PC-9 (cell line): ENCODE data around the gene ADGRA3.

Experiments used
- CTCF ChIP-seq: fragments of 200-600 bp; sonication (generic); conservative IDR thresholded peaks from 2 replicates; pipeline ENCODE4 v1.6.1; 2017; ENCODE audit warnings: mixed run types, antibody characterized with exemption, mild to moderate bottlenecking, moderate library complexity
- EZH2 ChIP-seq: fragments of 200-600 bp; sonication (generic); IDR thresholded peaks from 2 replicates; pipeline ENCODE4 v1.8.0; 2017; ENCODE audit warnings: antibody characterized with exemption, low read depth

GRCh38 chr4:22466581-22466980, 49.3 kb downstream of the ADGRA3 start:
- TF ChIP-seq CTCF (no peak), EZH2 (no peak)
